AG09319 (cell line): Measurements from ENCODE around the gene RABGAP1L.
"Not testable (repeated sequence)": the region's sequence is repeated elsewhere in the genome, so short reads cannot be mapped to it uniquely, and the experiment has no call there.

Experiments
- DNase-seq: peaks from one replicate; pipeline ENCODE4 v3.0.0-alpha.2; 2010; ENCODE audit warnings: low read depth; ENCODE audit errors: extremely low read depth
- TF ChIP-seq, protein P1 (sequence below): IDR thresholded peaks from 2 replicates; pipeline ENCODE4 v1.5.1; 2011; ENCODE audit warnings: low read depth, mild to moderate bottlenecking, inconsistent platforms, low read length, moderate library complexity

The RABGAP1L gene

DNA sequence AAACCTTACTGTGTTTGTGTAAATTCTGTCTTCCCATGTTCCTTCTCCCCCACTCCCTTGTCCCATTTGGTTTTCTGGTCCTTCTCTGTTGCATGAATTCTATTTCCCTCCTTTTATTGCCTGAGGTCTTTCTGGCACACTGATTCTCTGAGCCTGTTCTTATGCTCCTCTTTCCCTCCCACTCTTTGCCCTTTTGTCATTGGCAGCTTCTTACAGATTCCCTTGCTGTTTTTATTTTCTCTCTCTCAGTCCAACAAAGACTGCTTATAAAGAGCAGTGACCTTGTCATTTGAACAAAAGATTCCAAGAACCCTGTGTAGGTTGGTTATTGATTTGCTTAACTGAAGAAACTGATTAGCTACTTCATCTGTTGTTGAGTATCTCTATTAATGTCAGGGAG, 338.2 kb downstream of the RABGAP1L start:
- TF ChIP-seq, protein P1, sequence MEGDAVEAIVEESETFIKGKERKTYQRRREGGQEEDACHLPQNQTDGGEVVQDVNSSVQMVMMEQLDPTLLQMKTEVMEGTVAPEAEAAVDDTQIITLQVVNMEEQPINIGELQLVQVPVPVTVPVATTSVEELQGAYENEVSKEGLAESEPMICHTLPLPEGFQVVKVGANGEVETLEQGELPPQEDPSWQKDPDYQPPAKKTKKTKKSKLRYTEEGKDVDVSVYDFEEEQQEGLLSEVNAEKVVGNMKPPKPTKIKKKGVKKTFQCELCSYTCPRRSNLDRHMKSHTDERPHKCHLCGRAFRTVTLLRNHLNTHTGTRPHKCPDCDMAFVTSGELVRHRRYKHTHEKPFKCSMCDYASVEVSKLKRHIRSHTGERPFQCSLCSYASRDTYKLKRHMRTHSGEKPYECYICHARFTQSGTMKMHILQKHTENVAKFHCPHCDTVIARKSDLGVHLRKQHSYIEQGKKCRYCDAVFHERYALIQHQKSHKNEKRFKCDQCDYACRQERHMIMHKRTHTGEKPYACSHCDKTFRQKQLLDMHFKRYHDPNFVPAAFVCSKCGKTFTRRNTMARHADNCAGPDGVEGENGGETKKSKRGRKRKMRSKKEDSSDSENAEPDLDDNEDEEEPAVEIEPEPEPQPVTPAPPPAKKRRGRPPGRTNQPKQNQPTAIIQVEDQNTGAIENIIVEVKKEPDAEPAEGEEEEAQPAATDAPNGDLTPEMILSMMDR: no peak
- no peak for DNase-seq

DNA sequence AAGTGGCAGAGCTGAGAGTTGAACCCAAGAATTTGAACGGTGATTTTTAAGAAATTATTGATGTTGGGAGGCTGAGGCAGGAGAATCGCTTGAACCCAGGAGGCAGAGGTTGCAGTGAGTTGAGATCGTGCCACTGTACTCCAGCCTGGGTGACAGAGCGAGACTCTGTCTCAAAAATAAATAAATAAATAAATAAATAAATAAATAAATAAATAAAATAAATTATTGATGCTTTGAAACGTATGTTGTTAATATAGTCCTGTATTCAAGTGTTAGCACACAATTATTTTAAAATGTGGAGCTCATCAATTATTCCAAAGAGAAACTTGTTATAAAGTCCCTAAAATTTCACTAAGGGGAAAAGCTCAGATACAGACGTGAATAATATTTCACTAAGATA, 357.4 kb downstream of the RABGAP1L start:
- DNase-seq: not testable (repeated sequence)

DNA sequence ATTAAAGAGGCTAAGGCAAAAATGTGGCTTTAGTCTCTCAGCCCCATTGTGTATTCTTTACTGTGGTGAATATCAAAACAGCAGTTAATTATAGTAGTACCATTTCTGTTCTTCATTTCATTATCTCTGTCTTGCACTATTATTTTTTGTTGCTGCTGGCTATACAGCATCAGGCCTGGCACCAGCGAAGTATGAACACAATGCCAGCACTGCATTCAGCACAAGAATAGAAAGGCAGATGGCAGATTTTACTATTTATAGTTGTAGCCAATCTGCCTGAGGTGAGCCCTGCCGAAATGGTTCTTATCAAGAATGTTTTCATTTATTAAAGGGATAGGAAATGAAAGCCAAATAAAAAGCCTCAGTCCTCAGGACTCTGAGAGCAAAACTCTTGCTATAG, 360.5 kb downstream of the RABGAP1L start:
- no peak for DNase-seq
- TF ChIP-seq, protein P1: no peak

DNA sequence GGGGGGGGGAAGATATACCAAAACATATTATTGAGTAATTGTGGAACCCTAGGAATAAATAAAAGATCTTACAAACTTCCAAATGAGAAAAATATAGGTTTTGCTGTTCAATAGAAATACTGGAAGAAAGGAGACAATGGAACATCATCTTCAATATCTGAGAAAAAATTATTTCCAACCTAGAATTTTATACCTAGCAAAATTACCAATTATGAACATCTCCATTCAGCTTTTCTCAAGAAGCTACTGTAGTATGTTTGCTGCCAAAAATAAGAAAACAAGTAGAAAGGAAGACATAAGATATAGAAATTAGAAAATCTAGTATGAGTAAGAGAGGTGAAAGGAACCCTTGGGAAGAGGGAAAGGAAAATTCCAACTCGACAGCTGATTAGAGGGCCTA, 372.4 kb downstream of the RABGAP1L start:
- TF ChIP-seq, protein P1: no peak

DNA sequence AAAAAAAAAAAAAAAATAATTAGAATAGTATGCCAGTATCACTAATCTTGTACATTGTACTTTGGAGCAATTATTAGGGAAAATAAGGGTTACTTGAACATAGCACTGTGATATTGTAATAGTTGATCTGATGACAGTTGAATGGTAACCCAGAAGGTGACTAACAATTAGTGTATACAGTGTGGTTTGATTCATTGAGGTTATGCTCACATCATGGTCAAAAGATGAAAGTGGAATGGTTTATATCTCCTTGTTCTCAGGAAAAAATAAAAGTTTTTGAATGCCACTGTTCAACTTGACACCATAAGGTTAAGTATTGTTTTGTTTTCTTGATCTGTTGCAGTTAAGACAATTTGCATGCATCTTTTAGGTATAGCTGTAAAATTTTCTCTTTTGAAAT, 375.5 kb downstream of the RABGAP1L start:
- TF ChIP-seq, protein P1: no peak
- DNase-seq: no peak

More for the DNA sequence above, 372.4 kb downstream of the RABGAP1L start:
- no peak for DNase-seq

DNA sequence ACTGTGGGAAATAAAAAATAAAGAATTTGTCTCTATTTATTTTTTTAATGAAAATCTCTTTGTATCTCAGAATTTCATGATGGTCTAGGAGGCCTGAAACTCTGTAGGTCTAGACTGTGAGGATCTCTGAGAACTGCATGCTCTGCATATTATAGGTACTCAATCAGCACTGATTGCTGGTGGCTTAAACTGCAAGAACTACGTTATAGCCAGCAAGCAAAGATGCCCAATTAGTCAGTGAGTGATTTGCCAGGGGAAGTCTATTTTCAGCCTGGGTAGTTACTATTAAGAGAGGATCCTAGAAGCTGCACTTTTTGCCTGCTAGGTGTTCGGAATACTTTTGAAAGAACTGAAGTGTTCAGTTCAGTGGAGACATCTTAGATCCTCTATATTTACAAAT, 375.9 kb downstream of the RABGAP1L start:
- TF ChIP-seq, protein P1: no peak
- DNase-seq: no peak

DNA sequence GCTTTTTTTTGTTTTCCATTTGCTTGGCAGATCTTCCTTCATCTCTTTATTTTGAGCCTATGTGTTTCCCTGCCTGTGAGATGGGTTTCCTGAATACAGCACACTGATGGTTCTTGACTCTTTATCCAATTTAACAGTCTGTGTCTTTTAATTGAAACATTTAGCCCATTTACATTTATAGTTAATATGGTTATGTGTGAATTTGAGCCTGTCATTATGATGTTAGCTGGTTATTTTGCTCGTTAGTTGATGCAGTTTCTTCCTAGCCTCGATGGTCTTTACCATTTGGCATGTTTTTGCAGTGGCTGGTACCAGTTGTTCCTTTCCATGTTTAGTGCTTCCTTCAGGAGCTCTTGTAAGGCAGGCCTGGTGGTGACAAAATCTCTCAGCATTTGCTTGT, 384.1 kb downstream of the RABGAP1L start:
- DNase-seq: not testable (repeated sequence)

DNA sequence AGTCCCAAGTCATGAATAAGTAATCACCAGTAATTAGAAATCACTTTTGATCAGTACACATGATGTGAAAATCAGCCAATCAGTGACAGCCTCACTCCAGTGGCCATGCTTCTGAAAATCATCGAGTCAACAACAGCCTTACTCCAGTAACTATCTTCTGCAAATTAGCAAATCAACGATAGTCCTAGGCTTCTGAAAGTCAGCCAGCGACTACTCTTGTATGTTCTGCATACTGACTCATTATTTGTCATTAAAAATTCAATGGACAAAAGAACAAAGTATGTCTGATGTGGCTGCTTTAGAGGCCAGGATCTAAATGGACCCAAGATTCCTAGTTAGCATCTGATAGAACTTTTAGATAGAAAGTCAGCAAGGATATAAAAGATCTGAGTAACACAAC, 391.0 kb downstream of the RABGAP1L start:
- no peak for DNase-seq
- TF ChIP-seq, protein P1: no peak

DNA sequence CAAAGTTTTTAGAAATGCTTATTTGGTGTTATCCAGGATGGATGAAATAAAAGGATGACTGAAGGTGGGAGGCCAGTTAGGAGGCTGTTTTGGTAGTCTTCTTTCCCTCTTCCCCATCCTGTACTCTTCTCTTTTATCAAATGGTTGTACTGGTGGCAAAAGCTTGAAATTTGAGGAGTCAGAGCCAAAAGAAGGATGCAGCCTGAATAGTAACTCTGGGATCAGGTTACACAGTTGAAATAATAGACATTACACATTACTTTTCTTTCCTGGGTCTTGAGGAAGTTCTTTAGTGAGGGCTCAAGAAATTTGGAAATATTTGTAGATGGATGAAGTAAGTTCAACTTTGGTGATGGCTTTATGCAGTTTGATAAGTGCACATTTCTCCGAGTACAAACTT, 397.1 kb downstream of the RABGAP1L start:
- TF ChIP-seq, protein P1: no peak
- DNase-seq: no peak
